ENCODE measurements around the gene RNF44.

RNF44 gene

DNA sequence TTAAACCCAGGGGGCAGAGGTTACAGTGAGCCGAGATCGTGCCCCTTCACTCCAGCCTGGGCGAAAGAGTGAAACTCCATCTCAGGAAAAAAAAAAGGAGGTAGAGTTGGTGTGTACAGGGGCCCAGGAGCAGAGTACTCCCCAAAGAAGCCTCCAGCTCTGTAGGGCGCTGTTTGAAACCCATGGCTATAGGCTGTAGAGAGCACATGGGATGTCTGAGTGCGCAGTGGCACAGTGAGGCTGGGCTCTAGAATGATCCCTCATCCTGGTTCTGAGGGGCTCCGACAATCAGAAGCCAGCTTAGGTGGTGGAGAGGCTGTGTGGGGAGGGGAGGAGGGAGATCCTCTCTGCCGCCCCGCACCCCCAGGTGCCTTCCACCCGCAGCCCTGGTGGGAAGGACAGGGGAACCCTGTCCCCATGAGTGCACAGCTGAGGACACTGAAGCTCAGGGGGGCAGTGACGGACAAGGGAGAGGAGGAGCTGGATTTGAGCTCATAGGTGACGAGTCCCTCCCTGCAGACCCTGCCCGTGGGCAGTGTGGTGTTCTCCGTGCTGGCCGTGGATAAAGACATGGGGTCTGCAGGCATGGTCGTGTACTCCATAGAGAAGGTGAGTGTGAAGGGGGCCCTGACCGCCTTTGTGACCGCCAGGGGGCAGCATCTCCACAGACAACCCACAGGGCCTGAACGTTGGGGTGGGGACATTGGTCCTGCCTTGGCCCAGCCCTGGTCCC lies 36.5 kb upstream of the RNF44 start:
- no peaks in the 10 kb centered on the region for H3K36me3 ChIP-seq (ENCODE audit: low read depth)
- no peaks in the 10 kb centered on the region for H3K9me3 ChIP-seq (ENCODE audit: severe bottlenecking)
- peak; percentile 46 for ATAC-seq (ENCODE audit: low read depth)
- H3K27me3 ChIP-seq (ENCODE audit: insufficient read depth, poor library complexity, severe bottlenecking): no peaks in the 10 kb centered on the region
- no peak overlapping the region for H3K27ac ChIP-seq (ENCODE audit: poor library complexity, severe bottlenecking)
- TF ChIP-seq, protein P1, sequence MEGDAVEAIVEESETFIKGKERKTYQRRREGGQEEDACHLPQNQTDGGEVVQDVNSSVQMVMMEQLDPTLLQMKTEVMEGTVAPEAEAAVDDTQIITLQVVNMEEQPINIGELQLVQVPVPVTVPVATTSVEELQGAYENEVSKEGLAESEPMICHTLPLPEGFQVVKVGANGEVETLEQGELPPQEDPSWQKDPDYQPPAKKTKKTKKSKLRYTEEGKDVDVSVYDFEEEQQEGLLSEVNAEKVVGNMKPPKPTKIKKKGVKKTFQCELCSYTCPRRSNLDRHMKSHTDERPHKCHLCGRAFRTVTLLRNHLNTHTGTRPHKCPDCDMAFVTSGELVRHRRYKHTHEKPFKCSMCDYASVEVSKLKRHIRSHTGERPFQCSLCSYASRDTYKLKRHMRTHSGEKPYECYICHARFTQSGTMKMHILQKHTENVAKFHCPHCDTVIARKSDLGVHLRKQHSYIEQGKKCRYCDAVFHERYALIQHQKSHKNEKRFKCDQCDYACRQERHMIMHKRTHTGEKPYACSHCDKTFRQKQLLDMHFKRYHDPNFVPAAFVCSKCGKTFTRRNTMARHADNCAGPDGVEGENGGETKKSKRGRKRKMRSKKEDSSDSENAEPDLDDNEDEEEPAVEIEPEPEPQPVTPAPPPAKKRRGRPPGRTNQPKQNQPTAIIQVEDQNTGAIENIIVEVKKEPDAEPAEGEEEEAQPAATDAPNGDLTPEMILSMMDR (IDR thresholded peaks at IDR 0.05; ENCODE audit: poor library complexity, severe bottlenecking): peak; percentile 85
- no peaks in the 10 kb centered on the region for H3K4me1 ChIP-seq (ENCODE audit: insufficient read depth, poor library complexity, severe bottlenecking)
- H3K4me3 ChIP-seq (ENCODE audit: severe bottlenecking): no peak overlapping the region
- DNase-seq (ENCODE audit: low spot score): no peak

DNA sequence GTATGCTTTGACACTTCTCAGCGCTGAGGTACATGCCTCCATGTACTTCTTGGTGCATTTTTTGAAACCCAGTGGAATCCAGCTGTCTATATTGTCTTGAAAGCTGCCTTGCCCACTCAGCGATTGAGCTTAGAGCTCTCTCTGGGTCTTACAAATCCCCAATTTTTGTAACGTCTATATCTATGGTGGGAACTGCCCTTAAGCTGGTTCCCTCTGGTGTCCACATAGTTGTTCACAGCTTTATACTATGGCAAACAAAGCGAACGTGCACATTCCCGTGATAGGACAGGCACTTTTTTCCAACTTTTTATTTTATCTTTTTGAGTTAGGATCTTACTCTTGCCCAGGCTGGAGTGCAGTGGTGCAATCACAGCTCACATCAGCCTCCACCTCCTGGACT lies 32.8 kb upstream of the RNF44 start:
- Histone ChIP-seq H3K36me3 (ENCODE audit: low read depth) (no peaks in the 10 kb centered on the region), H3K27me3 (ENCODE audit: insufficient read depth, poor library complexity, severe bottlenecking) (no peaks in the 10 kb centered on the region), H3K4me1 (ENCODE audit: insufficient read depth, poor library complexity, severe bottlenecking) (no peaks in the 10 kb centered on the region), H3K9me3 (ENCODE audit: severe bottlenecking) (no peaks in the 10 kb centered on the region), H3K4me3 (ENCODE audit: severe bottlenecking) (no peak overlapping the region), H3K27ac (ENCODE audit: poor library complexity, severe bottlenecking) (no peak overlapping the region)
- DNase-seq (ENCODE audit: low spot score) (no peak), ATAC-seq (ENCODE audit: low read depth) (peak; percentile 26; the same call in 1 of the 3 replicates)
- TF ChIP-seq, protein P1 (IDR thresholded peaks at IDR 0.05; ENCODE audit: poor library complexity, severe bottlenecking): peak; percentile 23

DNA sequence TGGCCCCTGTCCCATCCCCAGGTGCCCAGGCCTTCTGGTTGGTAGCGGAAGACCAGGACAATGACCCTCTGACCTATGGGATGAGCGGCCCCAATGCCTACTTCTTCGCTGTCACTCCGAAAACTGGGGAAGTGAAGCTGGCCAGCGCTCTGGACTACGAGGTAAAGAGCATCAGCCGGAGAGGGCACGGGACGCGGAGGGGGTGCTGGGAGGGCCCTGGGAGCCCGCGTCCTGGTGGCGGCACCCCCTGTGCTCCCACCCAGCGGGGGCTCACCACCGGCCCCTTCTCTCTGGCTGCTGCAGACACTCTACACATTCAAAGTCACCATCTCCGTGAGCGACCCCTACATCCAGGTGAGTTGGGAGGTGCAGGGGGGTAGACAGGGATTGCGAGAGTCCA lies 31.5 kb upstream of the RNF44 start:
- Histone ChIP-seq H3K27ac (ENCODE audit: poor library complexity, severe bottlenecking) (no peak overlapping the region), H3K4me1 (ENCODE audit: insufficient read depth, poor library complexity, severe bottlenecking) (peaks cover 2% of the 10 kb centered on the region), H3K27me3 (ENCODE audit: insufficient read depth, poor library complexity, severe bottlenecking) (no peaks in the 10 kb centered on the region), H3K9me3 (ENCODE audit: severe bottlenecking) (no peaks in the 10 kb centered on the region), H3K4me3 (ENCODE audit: severe bottlenecking) (no peak overlapping the region), H3K36me3 (ENCODE audit: low read depth) (no peaks in the 10 kb centered on the region)
- no peak for ATAC-seq (ENCODE audit: low read depth)
- TF ChIP-seq, protein P1 (IDR thresholded peaks at IDR 0.05; ENCODE audit: poor library complexity, severe bottlenecking): no peak
- no peak for DNase-seq (ENCODE audit: low spot score)

DNA sequence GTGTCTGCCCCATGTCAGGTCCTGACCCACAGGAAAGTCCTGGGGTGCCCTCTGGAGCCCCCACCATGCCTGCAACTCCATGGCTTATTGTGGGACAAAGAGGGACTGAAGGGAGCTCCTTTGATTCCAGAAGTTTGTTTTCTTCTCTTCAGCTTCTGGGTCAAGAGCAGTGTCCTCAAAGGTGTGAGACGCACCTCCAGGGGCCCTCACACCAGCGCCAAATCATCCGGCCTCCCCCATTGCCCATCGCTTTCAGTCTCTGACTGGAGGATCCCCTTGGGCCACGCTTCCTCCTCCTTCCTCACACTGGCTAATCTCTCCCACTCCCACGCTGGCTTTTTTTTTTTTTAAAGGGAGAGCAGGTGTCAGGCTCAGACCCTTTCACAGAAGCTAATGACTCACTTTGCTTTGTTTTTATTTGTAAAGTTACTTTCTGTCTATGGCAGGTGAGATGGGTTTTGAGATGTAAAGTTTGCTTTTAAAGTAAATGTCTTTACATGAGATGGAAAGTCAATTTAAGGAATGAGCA lies 28.6 kb upstream of the RNF44 start:
- TF ChIP-seq, protein P1 (IDR thresholded peaks at IDR 0.05; ENCODE audit: poor library complexity, severe bottlenecking): no peak
- no peak overlapping the region for H3K4me3 ChIP-seq (ENCODE audit: severe bottlenecking)
- H3K4me1 ChIP-seq (ENCODE audit: insufficient read depth, poor library complexity, severe bottlenecking): peaks cover 2% of the 10 kb centered on the region
- no peaks in the 10 kb centered on the region for H3K27me3 ChIP-seq (ENCODE audit: insufficient read depth, poor library complexity, severe bottlenecking)
- ATAC-seq (ENCODE audit: low read depth) (no peak), DNase-seq (ENCODE audit: low spot score) (no peak)
- H3K36me3 ChIP-seq (ENCODE audit: low read depth): no peaks in the 10 kb centered on the region
- no peaks in the 10 kb centered on the region for H3K9me3 ChIP-seq (ENCODE audit: severe bottlenecking)
- H3K27ac ChIP-seq (ENCODE audit: poor library complexity, severe bottlenecking): no peak overlapping the region

DNA sequence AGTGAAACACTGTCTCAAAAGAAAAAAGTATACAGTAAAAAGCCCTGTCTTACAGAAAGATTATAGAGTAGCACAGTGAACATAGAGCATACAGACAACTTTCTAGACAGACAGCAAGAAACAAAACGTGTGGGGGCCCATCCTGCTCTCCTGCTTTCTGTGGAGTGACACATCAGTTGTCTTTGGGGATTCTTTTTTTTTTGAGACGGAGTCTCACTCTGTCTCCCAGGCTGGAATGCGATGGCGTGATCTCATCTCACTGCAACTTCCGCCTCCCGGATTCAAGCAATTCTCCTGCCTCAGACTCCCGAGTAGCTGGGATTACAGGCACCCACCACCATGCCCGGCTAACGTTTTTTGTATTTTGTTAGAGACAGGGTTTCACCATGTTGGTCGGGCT lies 26.8 kb upstream of the RNF44 start:
- Histone ChIP-seq H3K27me3 (ENCODE audit: insufficient read depth, poor library complexity, severe bottlenecking) (no peaks in the 10 kb centered on the region), H3K9me3 (ENCODE audit: severe bottlenecking) (no peaks in the 10 kb centered on the region), H3K4me3 (ENCODE audit: severe bottlenecking) (no peak overlapping the region), H3K36me3 (ENCODE audit: low read depth) (no peaks in the 10 kb centered on the region), H3K4me1 (ENCODE audit: insufficient read depth, poor library complexity, severe bottlenecking) (peaks cover 2% of the 10 kb centered on the region), H3K27ac (ENCODE audit: poor library complexity, severe bottlenecking) (peak overlapping the region; percentile 31)
- DNase-seq (ENCODE audit: low spot score): no peak
- ATAC-seq (ENCODE audit: low read depth): peak; percentile 7; the same call in 1 of the 3 replicates
- TF ChIP-seq, protein P1 (IDR thresholded peaks at IDR 0.05; ENCODE audit: poor library complexity, severe bottlenecking): no peak

Data from RWPE2 (cell line).